CMK (cell line): ENCODE data around the gene C11orf68.

Source experiments
- DNase-seq: peaks from one replicate; pipeline ENCODE4 v3.0.0-alpha.2; 2010; ENCODE audit warnings: low read depth

The C11orf68 gene

DNA sequence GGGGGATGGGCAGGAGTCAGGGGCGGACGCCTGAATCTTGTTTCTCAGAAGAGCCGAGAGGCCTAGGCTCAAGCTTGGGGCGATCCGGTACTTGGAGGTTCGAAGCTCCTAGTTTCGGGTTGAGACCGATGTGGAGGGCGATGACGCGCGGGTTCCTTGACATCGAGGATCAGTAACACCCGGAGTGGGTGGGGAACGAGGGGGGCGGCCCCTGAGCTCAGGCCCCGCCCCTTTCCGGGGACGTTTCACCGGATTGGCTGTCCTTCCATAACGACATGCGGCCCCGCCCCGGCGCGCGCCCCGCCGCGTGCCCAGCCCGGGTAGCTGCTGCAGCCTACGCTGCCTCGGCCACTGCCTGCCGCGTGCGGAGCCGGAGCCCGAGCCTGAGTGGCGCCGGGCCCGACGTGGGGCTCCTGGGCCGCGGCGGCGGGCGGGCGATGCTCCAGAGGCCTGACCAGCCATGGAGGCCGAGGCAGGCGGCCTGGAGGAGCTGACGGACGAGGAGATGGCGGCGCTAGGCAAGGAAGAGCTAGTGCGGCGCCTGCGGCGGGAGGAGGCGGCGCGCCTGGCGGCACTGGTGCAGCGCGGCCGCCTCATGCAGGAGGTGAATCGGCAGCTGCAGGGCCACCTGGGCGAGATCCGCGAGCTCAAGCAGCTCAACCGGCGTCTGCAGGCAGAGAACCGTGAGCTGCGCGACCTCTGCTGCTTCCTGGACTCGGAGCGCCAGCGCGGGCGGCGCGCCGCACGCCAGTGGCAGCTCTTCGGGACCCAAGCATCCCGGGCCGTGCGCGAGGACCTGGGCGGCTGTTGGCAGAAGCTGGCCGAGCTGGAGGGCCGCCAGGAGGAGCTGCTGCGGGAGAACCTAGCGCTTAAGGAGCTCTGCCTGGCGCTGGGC is 28.3 kb downstream of the C11orf68 start, which contains the start of gene CCDC85B:
Gene CCDC85B, plus strand, starts transcription at position 350 of the 895 bp plus-strand sequence. Its CDS starts 111 bp downstream, at position 461.
- peak; percentile 96 for DNase-seq

DNA sequence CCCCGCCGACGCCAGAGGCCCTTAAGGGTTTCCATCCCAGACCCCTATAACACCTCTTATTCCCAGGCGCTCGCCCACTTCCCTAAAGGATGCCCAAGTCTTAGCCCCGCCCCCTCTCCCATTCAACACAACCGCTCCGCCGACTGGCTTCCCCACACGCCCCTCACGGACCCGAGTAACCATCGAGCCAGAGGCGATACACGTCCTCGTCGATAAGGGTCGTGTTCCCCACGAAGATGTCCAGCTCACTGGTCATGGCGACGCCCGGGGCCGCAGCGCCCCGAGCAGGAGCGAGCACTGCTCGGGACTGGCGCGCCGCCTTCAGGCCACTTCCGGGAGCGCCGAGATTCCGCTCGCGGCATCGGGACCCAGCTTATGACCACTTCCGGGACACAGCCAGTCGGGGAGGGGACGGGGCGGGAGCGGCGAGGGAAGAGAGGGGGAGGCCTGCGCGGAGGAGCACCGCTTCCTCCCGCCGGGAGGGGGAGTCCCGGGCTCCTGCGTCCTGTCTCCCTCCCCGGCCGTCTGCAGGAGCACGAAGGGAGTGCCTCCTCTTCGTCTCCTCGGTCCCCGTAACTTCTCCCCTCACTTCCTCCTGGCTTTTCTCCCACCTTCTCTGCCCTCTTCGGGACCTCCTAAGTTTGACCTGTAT is 30.6 kb downstream of the C11orf68 start, which contains the start of gene FIBP:
Gene FIBP, minus strand, starts transcription at position 309 of the 652 bp plus-strand sequence. Its CDS starts 53 bp downstream, at position 256.
- peak; percentile 97 for DNase-seq

DNA sequence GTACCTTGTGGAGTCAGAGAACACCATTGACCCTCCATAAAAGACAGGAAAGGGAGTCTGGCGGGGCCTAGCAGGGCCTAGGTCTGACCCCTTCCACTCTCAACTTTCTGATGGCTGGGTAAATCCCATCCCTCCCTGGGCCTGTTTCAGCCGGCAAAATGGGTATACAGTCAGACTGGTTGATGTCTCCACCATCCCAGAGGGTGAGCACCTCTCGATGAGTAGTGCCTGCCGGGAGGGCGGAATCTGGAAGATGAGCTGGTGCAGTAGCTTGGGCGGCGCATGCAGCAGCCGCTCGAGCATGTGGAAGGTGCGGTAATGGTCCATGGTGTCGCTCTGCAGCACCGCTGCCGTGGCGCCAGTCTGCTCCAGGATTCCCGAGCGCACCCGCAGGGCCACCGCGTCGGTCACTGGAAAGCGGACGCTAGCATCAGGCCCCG is 31.1 kb downstream of the C11orf68 start:
- no peak for DNase-seq

DNA sequence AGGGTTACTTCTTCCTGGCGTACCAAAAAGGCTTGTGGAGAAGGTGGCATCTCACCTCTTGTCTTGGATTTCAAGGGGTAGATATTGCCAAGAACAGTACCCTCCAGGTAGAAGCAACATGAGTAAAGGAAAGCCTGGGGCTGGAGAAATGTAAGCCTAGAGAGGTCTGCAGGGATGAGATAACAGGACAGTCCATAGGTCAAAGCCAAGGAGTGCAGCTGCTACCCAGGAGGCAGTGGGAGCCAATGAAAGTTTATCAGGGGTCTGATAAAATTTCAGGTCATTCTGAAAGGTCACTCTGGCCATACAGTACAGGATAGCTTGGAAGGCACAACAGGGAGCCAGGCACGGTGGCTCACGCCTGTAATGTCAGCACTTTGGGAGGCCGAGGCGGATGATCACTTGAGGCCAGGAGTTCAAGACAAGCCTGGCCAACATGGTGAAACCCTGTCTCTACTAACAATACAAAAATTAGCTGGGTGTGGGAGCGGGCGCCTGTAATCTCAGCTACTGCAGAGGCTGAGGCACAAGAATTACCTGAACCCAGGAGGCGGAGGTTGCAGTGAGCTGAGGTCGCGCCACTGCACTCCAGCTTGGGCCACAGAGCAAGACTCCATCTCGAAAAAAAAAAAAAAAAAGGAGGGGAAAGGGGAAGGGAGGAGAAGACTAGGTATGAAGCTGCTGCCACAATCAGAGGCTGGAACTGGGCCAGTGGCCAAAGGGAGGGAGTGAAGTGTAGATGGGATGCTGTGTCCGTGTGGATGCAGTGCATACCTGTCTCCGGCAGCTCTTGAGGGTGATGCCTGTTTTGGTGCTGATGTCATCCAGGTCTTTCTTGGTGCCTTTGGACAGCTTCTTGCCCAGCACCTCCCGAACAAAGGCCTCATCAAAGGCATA is 31.8 kb downstream of the C11orf68 start:
- DNase-seq, result no peak

DNA sequence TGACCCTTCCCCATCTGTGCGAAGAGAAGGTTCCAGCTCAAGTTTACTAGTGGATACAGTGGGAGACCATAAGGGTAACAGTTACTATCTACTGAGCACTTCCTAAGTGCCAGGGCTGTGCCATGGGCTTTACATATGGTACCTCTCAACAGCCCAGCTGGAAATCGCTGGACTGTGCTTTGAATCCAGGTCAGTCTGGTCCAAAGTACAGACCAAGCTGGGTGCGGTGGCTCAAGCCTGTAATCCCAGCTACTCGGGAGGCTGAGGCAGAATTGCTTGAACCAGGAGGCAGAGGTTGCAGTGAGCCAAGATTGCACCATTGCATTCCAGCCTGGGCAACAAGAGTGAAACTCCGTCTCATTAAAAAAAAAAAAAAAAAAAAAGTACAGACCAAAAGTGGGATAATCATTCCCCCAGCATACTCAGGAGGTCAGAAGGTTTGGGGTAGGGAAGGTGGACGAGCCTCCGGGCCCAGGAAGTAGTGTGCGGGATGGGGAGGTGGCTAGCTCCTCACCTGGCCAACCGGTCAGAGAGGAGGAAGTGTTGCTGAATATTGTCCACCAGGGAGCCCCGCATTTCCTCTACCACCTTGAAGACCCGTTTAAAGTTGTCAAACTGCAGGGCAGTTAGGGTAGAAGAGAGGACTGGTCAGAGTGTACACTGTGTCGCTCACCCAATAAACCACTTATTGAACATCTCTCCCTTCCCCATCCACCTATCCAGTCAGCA is 32.9 kb downstream of the C11orf68 start:
- DNase-seq, result no peak

DNA sequence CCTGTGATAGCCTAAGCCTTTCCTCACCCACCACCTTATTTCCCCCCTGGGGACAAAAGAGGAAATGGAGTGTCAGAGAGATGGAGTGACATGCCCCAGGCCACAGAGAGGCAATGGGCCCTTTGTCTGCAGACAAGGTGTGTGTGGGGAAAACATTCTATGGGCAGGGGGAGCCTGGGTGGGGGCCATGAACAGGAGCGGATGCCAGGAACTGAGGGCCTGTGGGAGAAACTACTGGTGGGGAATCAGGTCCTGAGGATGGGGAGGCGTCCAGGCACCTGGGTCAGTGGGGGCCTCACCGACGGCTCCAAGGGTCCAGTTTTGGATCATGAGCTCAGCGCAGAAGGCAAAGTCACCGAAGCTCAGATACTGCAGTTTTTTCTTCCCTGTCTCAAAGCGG is 33.6 kb downstream of the C11orf68 start:
- no peak for DNase-seq

DNA sequence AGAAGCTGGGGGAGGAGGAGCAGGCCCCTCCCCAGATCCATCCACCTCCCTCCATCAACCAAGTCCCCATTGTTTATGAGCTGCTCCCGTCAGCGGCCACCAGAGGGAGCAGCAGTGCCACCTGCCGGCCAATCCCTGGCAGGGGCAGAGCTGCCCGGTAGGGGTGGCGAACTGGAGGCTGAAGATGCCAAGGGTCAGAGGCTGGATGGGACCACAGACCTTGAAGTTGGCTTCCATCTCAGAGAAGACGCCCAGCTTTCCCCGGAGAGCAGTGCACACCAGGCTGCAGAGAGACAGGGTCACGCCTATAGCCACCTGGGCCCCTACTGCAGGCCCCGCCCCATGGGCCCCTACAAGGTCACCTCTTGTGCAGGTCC is 34.2 kb downstream of the C11orf68 start:
- DNase-seq, result no peak

DNA sequence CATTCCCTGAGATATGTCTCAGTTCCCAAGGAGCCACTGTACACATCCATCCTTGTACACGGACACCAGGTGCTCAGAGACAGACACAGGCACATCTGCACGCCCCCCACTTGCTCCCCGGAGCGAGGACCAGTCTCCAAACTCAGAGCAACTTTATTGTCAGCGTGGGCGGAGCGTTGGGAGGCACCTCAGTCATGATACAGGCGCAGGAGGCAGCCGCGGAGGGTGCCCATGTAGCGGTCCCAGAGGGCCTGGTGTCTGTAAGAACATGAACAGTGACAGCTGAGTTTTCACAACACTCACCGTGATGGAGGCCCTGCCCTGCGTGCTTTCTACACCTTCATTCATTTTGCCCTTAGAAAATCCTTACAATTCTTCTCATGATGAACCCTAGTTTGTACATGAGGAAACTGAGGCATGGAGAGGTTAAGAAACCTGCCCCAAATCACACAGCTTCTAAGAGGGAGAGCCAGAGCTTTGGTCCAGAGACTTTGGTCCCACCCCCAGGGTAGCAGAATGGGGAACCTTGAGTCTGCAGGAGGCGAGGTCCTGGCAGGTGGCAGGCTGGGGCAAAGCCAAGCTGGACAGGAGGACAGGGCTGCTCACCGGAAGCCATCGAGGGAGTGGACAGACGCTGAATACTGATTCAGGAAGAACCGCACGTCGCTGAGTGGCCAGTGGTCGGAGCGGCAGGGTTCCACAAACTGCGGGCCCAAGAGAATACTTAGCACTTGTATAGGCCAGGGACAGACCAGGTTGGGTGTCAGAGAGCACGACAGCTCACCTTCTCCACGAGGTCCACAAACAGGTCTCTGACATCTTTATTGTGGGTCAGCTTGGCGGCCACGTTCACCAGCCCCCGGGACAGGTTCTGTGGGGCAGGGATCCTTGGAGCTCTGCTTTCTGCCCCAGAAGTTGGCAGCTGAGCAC is 34.8 kb downstream of the C11orf68 start:
- no peak for DNase-seq

DNA sequence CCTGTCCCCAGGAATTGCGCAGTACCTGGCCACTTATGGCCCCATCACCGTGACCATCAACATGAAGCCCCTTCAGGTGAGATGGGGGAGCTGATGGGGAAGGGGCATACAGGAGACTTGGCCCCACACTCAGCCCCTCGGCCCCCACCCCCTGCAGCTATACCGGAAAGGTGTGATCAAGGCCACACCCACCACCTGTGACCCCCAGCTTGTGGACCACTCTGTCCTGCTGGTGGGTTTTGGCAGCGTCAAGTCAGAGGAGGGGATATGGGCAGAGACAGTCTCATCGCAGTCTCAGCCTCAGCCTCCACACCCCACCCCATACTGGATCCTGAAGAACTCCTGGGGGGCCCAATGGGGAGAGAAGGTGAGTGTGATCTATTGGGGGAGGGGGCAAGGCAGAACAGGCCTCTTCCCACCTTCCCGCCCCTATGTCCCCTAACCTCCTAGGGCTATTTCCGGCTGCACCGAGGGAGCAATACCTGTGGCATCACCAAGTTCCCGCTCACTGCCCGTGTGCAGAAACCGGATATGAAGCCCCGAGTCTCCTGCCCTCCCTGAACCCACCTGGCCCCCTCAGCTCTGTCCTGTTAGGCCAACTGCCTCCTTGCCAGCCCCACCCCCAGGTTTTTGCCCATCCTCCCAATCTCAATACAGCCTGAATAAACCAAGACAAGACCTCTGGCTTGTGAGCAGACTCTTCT is 35.7 kb downstream of the C11orf68 start:
- DNase-seq, result no peak

DNA sequence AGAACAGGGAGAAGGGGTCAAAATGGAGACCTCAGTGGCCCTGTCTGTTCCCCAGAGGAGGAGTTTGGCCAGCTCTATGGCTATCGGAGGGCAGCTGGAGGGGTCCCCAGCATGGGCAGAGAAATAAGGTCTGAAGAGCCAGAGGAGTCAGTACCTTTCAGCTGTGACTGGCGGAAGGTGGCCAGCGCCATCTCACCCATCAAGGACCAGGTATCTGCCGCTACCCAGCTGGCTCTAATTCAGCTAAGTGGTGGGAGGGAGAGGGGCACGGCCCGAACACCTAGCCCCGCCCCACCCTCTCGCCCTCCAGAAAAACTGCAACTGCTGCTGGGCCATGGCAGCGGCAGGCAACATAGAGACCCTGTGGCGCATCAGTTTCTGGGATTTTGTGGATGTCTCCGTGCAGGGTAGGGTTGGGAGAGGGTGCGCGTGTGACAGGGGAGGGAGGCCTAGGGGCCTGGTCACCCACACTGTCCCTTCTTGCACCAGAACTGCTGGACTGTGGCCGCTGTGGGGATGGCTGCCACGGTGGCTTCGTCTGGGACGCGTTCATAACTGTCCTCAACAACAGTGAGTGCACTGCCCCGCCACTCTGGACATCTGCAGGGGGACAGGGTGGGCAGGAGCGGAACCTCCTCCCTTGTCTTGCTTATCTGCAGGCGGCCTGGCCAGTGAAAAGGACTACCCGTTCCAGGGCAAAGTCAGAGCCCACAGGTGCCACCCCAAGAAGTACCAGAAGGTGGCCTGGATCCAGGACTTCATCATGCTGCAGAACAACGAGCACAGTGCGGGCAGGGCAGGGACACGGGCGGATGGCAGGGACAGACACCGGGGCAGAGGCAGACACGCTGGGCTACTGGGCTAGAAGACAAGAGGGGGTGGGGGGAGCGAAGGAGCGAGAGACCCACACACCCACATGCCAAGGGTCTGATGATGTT is 36.5 kb downstream of the C11orf68 start:
- no peak for DNase-seq

DNA sequence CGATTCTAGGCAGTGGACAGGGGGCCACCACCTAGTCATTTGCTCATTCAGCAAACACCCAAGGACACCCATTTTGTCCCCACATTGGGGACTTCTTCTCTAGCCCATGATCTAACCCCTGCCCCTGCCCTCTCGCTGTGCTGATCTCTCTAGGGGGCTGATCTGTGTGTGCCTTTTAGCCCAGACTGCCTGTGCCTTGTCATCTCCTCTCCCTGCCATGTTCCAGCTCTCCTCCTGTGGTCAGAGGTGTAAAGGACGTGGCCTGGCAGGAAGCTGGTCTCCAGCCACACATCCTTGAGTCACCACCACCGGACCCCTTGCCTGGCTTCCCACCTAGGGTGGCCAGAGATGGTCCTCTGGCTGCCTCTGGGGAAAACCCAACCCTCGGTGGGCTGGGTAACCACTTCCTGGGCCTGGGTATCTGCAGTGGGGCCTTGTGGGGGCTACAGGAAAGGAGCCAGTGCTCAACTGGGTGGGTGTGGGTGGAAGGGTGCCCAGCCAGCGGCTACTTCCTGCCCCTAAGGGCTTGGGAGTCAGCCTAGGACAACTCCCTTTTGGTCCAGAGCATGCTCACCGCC is 37.9 kb downstream of the C11orf68 start:
- DNase-seq, result no peak

DNA sequence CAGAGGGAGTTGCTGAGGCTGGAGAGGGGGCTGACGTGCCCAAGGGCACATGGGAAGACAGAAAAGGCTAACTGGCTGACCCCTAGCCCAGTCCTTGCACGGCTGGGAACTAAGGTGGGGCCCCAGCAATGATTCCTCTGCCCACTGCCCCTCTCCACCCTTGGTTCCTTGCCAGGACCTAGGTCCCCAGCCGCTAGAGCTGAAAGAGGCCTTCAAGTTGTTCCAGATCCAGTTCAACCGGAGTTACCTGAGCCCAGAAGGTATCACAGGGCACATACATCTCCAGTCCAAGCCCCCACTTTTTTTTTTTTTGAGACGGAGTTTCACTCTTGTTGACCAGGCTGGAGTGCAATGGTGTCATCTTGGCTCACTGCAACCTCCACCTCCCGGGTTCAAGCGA is 38.8 kb downstream of the C11orf68 start:
- DNase-seq, result no peak

DNA sequence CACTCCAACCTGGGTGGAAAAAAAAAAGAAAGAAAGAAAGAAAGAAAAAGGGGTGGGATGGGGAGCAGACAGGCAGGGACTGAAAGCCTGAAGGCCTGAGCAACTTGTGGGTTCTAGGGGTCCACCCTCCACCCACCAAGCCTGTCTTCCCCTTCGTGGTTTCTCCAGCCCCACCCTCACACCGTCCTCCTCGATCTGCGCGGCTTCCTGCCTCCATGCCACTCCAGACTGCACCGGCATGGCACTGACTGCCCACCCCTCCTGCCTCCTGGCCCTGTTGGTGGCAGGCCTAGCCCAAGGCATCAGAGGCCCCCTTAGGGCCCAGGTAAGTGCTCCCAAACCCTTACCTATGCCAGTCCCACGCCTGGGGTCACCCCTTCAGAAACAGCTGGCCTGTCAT is 39.2 kb downstream of the C11orf68 start, which contains the start of gene CTSW:
Gene CTSW, plus strand, starts transcription at position 221 of the 400 bp plus-strand sequence. Its CDS starts 18 bp downstream, at position 239.
- no peak for DNase-seq

DNA sequence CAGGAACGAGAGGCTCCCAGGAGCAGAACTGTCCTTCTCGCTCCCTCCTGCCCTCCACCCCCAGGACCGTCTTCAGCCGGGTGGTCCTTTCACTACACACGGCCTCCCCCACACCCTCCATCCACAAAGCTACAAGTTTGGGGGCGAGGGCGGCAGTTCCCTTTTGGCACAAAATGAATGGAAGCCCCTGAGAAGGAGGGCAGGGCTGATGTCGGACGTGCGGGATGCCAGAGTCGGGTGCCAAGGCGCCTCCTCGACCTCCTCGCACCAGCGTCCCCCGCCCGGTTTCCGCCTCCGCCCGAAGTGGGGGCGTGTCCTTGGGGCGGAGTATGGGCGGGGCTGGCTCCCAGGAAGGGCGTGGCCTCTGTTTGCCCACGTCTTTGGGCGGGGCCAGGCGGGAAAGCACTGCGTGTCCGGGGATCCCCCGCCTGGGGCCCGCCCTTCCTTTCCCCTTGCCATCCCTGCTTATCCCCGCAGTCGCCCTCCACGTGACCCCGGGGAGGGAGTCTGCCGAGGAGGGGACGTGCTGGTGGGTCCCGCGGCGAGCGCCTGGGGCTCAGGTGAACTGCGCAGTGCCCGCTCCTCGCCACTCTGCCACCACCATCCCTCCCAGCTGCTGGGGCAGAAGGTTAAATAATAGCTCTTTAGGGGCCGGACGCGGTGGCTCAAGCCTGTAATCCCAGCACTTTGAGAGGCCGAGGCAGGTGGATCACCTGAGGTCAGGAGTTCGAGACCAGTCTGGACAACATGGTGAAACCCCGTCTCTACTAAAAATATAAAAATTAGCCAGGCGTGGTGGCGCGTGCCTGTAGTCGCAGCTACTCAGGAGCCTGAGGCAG is 45.3 kb downstream of the C11orf68 start:
- peak; percentile 94 for DNase-seq

DNA sequence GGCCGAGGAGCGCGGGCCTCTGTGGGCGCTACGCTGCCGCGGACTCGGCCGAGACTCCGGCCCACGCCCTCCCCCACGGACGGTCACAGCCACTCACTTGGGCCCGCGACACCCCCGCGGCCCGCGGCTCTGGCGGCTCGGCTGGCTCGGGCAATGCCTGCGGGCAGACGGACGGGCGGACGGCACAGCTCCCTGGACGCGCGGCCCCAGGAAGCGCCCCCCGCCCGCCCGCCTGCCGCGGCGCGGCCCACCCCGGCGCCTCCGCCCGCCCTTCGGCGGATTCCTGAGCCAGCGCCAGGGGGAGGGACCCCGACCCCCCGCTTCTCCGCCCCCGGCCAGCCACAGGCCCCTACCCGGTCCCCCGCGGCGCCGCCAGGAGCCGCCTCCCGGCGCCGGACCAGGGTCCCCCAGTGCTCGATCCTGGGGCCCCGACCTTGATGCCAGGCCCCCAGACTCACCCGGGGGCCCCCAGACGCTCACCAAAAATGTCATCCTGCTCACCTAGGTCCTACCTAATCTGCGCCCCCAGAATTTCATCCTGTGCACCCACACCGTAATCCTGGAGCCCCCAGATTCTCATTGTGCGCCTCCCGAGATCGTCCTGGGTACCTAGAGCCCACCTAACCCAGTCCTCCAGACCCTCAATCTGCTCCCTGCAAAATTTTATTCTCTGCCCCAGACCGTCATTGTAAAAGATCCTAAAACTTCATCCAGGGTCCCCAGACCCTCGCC is 46.1 kb downstream of the C11orf68 start, which contains the start of gene EFEMP2:
Gene EFEMP2, minus strand, starts transcription at position 215 of the 732 bp plus-strand sequence. CDS start 446 bp downstream, outside the sequence.
- no peak for DNase-seq
